ENCODE measurements around the gene CEP89. TPM values are rescaled to one million over a fixed set of nuclear protein-coding genes. Genes with fewer than 3 reads are reported as not detected.
"Not testable (repeated sequence)": the region's sequence is repeated elsewhere in the genome, so short reads cannot be mapped to it uniquely, and the experiment has no call there.

Gene CEP89
- total RNA-seq, 4 donors from 2014 or later = 11.7 to 22.5 (median 17.5) TPM

DNA sequence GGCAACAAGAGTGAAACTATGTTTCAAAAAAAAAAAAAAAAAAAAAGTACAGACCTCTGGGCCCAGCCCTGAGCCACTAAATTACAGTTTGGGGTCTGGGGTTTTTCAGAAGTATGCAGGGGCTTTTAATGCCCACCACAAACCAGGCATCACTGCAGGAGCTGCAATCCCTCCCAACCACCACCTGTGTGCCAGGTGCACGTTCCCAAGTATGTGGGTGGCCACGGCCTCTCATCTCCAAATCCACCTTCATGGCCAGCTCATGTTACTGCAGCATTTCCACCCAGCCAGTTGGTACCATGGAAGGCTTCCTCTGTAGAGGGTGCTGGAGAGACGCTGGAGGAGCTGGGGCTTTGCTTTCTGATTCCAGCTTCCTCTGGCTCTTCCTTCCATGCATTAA, 26.5 kb downstream of the CEP89 start:
- H3K36me3 ChIP-seq = peaks cover 88% of the 10 kb centered on the region
- no peaks in the 10 kb centered on the region for H3K9me3 ChIP-seq
- no peak for DNase-seq (ENCODE audit: low spot score in 2 of 2)
- H3K27me3 ChIP-seq = no peaks in the 10 kb centered on the region
- 69% methylated on average over 3 of the region's 3 CpGs for WGBS
- no peak overlapping the region for H3K27ac ChIP-seq
- H3K4me3 ChIP-seq = no peak overlapping the region
- H3K4me1 ChIP-seq = no peaks in the 10 kb centered on the region
- no peak for TF ChIP-seq POLR2AphosphoS5 (IDR thresholded peaks at IDR 0.05)
- TF ChIP-seq, protein P1, sequence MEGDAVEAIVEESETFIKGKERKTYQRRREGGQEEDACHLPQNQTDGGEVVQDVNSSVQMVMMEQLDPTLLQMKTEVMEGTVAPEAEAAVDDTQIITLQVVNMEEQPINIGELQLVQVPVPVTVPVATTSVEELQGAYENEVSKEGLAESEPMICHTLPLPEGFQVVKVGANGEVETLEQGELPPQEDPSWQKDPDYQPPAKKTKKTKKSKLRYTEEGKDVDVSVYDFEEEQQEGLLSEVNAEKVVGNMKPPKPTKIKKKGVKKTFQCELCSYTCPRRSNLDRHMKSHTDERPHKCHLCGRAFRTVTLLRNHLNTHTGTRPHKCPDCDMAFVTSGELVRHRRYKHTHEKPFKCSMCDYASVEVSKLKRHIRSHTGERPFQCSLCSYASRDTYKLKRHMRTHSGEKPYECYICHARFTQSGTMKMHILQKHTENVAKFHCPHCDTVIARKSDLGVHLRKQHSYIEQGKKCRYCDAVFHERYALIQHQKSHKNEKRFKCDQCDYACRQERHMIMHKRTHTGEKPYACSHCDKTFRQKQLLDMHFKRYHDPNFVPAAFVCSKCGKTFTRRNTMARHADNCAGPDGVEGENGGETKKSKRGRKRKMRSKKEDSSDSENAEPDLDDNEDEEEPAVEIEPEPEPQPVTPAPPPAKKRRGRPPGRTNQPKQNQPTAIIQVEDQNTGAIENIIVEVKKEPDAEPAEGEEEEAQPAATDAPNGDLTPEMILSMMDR (IDR thresholded peaks at IDR 0.05) = no peak
- no peak for TF ChIP-seq EP300 (IDR thresholded peaks at IDR 0.05)
- TF ChIP-seq POLR2A (IDR thresholded peaks at IDR 0.05) = no peak

DNA sequence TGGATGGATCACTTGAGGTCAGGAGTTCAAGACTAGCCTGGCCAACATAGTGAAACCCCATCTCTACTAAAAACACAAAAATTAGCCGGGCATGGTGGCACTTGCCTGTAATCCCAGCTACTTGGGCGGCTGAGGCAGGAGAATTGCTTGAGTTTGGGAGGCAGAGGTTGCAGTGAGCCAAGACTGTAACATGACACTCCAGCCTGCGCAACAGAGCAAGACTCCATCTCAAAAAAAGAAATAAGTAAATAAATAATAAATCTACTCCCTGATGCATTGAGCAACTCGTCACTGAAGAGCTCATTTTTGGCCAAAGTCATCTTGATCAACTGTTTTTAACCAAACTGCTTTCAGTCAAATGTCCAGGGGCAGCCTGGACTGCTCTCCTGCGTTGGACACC, 30.5 kb downstream of the CEP89 start:
- DNase-seq (ENCODE audit: low spot score in 2 of 2); H3K27ac ChIP-seq; H3K9me3 ChIP-seq; H3K4me1 ChIP-seq; H3K27me3 ChIP-seq; H3K4me3 ChIP-seq: not testable (repeated sequence)
- peaks cover 80% of the 10 kb centered on the region for H3K36me3 ChIP-seq
- 80% methylated on average over 5 of the region's 5 CpGs for WGBS

DNA sequence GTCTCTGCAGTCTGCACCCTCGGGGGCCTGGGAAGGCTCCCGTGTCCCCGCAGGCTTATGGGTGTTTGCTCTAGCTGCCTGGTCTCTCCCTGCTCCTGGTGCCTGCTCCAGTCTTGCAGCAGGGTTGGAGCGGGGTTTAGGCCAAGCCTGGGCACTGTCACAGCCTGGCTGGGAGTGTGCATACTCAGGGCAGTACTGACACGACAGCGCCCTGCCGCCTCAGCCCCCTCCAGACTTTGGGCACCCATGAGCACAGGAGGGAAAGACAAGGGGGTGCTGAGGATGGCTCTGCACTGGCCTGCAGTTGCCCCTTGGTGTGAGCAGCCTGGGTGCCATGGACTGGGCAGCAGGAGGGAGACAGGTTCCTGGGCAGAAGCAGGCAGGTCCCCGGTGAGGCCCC, 35.7 kb downstream of the CEP89 start:
- Histone ChIP-seq H3K36me3 (peaks cover 58% of the 10 kb centered on the region), H3K27me3 (no peaks in the 10 kb centered on the region), H3K27ac (no peak overlapping the region), H3K4me1 (no peaks in the 10 kb centered on the region), H3K4me3 (no peak overlapping the region), H3K9me3 (no peaks in the 10 kb centered on the region)
- 100% methylated on average over 4 of the region's 8 CpGs for WGBS
- no peak for DNase-seq (ENCODE audit: low spot score in 2 of 2)
- TF ChIP-seq, protein P1 (IDR thresholded peaks at IDR 0.05) = no peak
- no peak for TF ChIP-seq POLR2AphosphoS5 (IDR thresholded peaks at IDR 0.05)
- TF ChIP-seq POLR2A (IDR thresholded peaks at IDR 0.05) = no peak
- no peak for TF ChIP-seq EP300 (IDR thresholded peaks at IDR 0.05)

DNA sequence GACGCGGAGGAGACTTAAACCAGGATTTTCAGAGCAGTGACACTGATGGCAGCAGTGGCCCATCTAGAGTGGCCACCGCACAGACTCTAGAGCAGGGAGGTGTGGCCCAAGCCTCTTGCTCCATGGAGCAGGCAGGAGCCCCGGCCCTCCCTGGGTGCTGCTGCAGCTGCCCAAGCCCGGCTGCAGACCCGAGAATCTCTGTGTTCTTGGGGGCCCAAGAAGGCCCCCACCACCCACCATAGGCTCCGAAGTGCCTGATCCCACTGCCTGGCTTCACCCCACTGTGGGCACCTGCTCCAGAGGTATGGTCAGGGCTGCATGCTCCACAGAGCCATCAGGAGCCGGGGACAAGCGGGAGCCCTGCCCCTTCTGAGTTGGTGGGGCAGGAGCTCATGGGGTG, 36.1 kb downstream of the CEP89 start:
- Histone ChIP-seq H3K36me3 (peaks cover 62% of the 10 kb centered on the region), H3K4me1 (no peaks in the 10 kb centered on the region), H3K4me3 (no peak overlapping the region), H3K27me3 (no peaks in the 10 kb centered on the region), H3K9me3 (no peaks in the 10 kb centered on the region), H3K27ac (no peak overlapping the region)
- no peak for DNase-seq (ENCODE audit: low spot score in 2 of 2)
- WGBS = 85% methylated on average over 6 of the region's 9 CpGs
- TF ChIP-seq, protein P1 (IDR thresholded peaks at IDR 0.05) = no peak
- TF ChIP-seq EP300 (IDR thresholded peaks at IDR 0.05) (no peak), POLR2AphosphoS5 (IDR thresholded peaks at IDR 0.05) (no peak), POLR2A (IDR thresholded peaks at IDR 0.05) (no peak)

DNA sequence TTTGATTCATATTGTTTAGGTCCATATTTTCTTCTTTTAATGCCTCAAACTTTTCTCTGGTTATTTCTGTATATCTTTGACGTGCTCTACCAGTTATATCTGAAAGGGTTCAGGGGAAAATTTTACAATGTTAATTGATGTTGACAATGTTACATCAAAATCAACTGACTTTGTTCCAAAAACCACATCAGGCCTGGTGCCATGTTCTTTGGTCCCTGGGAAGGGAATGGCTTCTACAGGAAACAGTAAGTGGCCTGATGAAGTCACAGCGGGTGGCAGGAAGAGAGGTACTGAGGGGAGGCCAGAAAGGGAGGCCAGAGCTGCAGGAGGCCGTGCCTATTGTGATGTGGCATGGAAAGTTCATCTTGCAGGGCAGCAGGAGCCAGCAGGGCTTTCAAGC, 38.2 kb downstream of the CEP89 start:
- Histone ChIP-seq H3K9me3 (no peaks in the 10 kb centered on the region), H3K27ac (no peak overlapping the region), H3K4me3 (no peak overlapping the region), H3K27me3 (no peaks in the 10 kb centered on the region), H3K4me1 (no peaks in the 10 kb centered on the region), H3K36me3 (peaks cover 71% of the 10 kb centered on the region)
- TF ChIP-seq POLR2AphosphoS5 (IDR thresholded peaks at IDR 0.05) = no peak
- DNase-seq (ENCODE audit: low spot score in 2 of 2) = no peak
- WGBS = 91% methylated on average over 3 of the region's 3 CpGs

DNA sequence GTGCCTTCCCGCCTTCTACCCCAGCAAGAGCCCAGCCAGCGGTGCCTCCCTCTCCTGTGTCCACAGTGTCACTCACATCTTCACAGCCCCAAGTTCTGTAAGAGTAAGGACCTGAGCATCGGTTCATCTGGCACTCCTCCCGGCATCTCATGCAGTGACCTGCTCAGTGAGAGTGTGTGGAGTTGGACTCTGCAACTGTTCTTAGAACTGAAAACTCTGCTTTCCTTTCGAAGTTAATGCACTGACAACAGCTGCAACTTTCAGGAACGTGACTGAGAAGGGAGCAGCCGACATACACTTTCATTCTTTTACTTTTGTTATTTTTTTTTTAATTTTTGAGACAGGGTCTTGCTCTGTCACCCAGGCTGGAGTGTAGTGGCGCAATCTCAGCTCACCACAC, 41.2 kb downstream of the CEP89 start:
- TF ChIP-seq, protein P1 (IDR thresholded peaks at IDR 0.05) = no peak
- no peak for TF ChIP-seq EP300 (IDR thresholded peaks at IDR 0.05)
- no peak for TF ChIP-seq POLR2A (IDR thresholded peaks at IDR 0.05)
- TF ChIP-seq POLR2AphosphoS5 (IDR thresholded peaks at IDR 0.05) = no peak
- WGBS = over 99% methylated on average over 8 of the region's 8 CpGs
- Histone ChIP-seq H3K27me3 (no peaks in the 10 kb centered on the region), H3K4me1 (no peaks in the 10 kb centered on the region), H3K4me3 (no peak overlapping the region), H3K9me3 (no peaks in the 10 kb centered on the region), H3K27ac (no peak overlapping the region), H3K36me3 (peaks cover 58% of the 10 kb centered on the region)
- no peak for DNase-seq (ENCODE audit: low spot score in 2 of 2)
